Suppressor macrophage (primary cell): ENCODE results near the gene ABT1.
"Not testable (repeated sequence)": the region's sequence is repeated elsewhere in the genome, so short reads cannot be mapped to it uniquely, and the experiment has no call there.

Experiments
- DNase-seq, 4 experiments: peaks; one replicate each; pipeline ENCODE4 v3.0.0-alpha.2; 2020 to 2022
- total RNA-seq, 17 experiments: gene quantifications; one replicate each; lab custom pipeline; 2026; ENCODE audit warnings: mixed read lengths in 6 of 17, inconsistent platforms in 3 of 17; lab: John Stamatoyannopoulos, UW

Gene ABT1
- total RNA-seq: 11.0 to 30.2 (median 20.6) reads per million in 17 experiments

DNA sequence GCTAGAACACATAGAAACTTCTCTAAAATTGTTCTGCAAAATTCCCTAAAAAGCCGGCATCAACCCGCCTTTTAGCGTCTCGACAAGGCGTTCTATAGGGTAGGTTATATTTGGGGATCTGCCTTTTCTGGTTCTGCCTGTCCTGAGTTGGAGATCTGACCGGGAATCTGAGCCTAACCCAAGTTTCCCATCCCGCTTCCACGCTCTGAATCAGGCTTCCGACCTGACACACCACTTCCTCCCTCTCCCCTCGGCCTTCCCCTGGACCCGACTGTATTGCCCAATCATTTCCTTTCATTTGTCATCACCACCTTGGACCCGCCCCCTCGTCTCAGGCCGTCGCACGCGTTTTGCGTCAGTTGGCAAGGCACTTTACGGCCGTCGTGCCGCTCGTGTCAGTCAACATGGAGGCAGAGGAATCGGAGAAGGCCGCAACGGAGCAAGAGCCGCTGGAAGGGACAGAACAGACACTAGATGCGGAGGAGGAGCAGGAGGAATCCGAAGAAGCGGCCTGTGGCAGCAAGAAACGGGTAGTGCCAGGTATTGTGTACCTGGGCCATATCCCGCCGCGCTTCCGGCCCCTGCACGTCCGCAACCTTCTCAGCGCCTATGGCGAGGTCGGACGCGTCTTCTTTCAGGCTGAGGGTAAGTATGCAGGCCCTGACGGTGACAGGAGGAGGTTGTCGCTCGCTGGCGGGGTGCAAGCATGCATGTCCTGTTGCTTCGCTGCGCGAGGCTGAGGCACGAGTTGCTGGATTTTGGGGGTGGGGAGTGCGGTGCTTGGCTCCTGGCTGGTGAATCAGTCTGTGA lies at the start of gene ABT1:
Gene ABT1, plus strand, starts transcription at position 375 of the 810 bp plus-strand sequence. Its CDS starts 30 bp downstream, at position 405.
- DNase-seq: peak; percentile 97 to 99 (median 98)

DNA sequence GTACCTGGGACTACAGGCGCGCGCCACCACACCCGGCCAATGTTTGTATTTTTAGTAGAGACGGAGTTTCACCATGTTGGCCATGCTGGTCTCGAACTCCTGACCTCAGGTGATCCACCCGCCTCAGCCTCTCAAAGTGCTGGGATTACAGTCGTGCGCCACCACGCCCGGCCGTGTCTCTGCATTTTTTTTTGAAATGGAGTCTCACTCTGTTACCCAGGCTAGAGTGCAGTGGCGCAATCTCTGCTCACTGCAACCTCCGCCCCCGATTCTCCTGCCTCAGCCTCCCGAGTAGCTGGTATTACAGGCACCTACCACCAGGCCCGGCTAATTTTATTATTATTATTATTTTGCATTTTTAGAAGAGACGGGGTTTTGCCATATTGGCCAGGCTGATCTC lies 49.4 kb upstream of the ABT1 start:
- not testable (repeated sequence) for DNase-seq

GRCh38 chr6:26550250-26550993 lies 46.3 kb upstream of the ABT1 start:
- DNase-seq: peak; percentile 55 to 84 (median 65)

DNA sequence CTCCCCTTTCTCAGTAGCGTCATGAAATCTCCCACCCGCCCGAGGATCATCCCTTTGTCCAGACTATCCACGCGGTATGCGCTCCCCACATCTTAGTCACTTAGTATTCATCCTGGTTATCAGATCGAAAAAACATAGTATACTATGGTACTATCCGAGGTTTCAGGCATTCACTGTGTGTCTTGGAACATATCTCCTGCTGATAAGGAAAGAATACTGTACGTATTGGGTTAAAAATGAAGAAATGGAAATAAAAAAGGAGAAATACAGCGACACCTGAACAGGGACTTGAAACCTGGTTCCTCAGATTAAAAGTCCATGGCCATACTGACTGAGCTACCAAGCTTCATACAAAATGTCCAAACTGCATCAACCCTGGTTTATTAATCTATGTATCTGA lies 44.5 kb upstream of the ABT1 start:
- DNase-seq: no peak

GRCh38 chr6:26552640-26553188 lies 44.0 kb upstream of the ABT1 start:
- no peak for DNase-seq

GRCh38 chr6:26553264-26553634 lies 43.5 kb upstream of the ABT1 start:
- DNase-seq: peak; percentile 76 to 86 (median 86)

DNA sequence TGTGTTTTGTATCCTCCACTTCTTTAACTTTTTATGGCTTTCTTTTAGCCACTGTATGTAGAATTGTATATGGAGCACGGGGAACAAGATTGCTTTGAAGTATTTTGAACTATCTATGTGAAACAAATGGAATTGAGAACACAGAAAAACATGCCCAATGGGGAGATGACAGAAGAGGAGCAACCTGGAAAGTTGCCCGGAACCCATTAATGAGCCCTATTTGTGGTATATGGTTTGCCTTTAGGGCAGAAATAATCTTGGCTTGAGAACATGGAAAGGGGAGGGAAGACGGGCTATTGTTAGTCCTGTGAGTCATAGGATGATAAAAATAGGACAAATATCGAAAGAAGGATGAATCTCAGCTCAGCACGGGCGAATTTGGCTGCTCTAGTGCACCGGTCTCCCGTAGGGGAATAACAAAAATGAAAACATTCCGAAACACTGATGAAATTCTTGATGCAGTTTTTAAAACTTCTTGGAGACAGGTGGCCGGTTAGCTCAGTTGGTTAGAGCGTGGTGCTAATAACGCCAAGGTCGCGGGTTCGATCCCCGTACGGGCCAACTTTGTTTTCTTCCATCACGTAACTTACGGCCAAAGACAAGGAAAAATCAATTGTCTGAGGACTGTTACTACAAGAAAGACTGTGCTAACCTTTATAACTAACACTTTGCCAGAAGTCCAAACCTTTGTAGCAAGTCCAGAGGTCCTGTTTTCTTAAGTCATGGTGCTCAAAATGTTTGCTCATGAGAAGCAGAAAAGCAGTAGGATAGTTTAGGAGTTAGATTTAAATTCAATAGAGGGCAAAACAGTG lies 42.9 kb upstream of the ABT1 start:
- DNase-seq: peak; percentile 79 to 86 (median 84)

DNA sequence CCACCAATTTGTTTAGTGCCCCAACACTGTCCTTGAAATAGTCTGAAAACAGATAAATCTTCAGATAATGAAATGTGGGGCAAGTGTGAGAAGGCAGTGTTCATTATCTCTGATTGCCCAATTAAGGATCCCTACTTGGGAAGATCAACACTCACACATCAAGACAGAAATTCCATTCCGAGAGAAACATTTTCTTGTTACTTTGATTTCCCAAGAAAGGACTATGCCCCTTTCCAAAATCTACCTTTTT lies 42.4 kb upstream of the ABT1 start:
- DNase-seq: no peak

DNA sequence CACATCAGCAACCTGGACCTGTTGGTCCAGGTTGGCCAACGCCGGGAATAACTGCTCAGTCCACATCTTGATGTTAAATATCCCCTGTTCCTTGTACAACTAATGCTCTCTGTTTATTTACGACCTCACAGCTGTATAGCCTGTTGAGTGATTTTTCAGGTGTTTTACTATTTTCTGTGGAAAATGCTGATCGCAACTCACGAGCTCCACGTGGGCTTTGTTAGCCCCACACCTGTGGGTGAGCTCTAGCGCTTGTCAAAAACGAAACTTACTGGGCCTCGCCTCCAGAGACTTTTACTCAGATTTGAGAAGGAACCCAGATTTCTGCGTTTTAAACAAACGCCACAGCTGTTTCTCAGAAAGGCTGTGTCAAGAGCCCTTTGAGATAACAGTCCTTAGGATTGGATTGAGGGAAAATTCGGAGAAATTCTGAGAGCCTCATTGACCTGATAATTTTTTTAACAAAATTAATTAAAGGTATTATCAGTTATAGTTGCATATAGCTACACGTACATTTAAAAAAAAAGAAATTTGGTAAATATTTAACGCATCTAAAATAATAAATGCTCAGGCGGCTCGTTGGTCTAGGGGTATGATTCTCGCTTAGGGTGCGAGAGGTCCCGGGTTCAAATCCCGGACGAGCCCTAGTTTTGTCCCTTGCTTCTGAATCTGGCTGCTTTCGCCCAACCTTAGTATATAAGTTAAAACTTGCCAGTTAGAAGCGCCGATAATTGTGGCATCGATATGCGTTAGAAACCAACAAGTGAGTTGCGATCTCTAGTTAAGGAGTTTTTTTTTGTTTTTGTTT lies 41.9 kb upstream of the ABT1 start:
- peak; percentile 49 to 73 (median 66) for DNase-seq

DNA sequence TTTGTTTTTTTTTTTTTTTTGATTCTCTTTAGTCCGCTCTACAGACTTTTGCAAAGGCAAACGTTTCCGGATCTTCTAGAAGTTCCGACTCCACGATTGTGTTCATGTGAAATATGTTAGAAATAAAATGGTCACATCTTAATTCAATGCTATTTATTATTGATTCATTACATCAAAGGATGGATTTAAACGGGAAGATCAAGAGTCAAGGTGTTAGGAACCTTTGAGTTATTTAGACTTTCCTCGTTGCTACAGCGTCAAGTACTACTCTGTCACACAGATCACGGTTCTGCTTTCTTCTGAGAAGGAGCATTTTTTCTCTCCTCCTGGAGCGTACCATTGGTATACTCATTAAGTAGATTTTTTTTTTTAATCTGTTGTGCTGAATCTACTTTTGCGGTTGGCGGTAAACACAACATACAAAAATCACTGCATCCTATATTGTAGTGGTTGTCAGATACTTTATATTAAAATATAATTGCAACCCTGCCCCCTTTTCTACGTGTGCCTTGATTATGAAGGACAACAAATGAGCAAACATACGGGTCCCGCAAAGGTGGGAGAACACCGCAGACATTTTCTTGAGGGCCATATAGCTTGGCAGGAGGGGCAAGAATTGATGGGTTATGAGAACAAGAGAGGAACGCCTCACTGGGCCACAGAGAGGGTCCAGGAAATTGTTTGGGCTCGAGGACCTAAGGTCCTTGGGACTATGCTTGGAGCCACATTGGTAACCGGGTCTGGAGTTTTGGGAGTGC lies 41.1 kb upstream of the ABT1 start:
- no peak for DNase-seq

DNA sequence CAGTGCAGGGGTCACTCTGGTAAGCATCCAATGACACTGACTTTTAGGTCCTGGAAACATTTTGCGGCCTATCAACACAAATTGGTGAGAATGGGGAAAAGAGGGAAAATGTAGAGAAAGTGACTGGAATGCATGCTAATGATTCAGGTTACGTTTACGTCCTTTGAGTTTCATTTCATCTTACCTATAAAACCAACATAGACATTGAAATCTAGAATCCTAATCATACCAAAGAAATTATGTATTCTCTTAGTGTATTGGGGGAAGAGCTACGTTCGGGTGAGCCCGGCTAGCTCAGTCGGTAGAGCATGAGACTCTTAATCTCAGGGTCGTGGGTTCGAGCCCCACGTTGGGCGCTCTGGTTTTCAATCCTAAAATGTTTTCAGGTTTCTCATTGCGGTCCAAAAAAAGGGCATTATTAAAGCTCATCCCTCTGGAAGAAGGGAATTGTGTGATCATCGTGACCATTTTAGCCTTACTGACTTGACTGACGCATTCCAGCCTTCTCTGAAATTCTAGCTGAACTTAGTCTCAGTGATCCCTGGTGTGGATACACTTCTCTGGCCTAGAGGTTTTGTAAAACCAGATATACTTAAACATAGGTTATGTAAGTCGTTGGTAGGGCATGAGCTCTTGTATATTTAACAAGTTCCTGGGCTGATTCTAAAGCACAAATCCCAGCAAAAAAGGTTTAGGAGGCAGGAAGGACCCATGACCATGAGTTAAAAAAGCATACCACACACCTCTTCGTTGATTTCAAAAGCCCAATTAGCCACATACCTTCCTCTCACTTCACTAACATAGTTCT lies 40.3 kb upstream of the ABT1 start:
- peak; percentile 24 to 56 (median 38) for DNase-seq

- DNase-seq: no peak
Observed at GRCh38 chr6:26561533-26562466, 35.0 kb upstream of the ABT1 start.

DNA sequence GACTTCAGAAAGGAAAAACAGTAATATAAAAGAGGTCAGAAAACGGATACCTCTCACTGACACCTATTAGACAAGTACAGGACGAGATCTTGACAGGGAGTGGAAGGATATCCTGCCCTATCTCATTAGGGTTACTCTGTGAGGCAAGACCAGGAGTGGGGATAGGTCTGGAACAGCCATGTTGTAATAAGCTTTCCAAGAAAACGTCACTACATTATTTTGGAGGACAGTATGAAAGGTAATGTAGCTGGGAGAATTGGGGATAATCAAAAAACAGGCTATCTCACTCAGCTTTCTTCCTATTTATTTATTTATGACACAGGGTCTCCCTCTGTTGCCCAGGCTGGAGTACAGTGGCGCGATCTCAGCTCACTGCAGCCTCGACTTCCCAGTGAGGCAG lies 33.3 kb upstream of the ABT1 start:
- no peak for DNase-seq

- peak; percentile 93 to 99 (median 94) for DNase-seq
Observed at GRCh38 chr6:26568601-26569432, 27.9 kb upstream of the ABT1 start.

DNA sequence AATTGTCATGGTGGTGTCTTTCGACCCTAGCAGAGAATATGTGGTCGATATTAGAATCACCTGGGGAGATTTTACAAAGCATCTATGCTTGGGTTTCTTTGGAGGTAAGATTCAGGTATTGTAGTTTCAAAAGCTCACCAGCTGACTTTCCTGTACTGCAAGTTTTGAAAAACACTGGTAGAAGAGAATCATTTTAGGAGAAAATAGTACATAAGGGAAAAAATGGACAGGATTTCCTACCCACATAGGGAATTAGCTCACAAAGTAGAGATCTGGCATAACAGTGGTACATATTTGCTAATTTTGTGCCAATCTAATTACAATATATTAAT lies 27.4 kb upstream of the ABT1 start:
- DNase-seq: no peak

GRCh38 chr6:26570027-26570809 lies 26.5 kb upstream of the ABT1 start:
- no peak for DNase-seq

DNA sequence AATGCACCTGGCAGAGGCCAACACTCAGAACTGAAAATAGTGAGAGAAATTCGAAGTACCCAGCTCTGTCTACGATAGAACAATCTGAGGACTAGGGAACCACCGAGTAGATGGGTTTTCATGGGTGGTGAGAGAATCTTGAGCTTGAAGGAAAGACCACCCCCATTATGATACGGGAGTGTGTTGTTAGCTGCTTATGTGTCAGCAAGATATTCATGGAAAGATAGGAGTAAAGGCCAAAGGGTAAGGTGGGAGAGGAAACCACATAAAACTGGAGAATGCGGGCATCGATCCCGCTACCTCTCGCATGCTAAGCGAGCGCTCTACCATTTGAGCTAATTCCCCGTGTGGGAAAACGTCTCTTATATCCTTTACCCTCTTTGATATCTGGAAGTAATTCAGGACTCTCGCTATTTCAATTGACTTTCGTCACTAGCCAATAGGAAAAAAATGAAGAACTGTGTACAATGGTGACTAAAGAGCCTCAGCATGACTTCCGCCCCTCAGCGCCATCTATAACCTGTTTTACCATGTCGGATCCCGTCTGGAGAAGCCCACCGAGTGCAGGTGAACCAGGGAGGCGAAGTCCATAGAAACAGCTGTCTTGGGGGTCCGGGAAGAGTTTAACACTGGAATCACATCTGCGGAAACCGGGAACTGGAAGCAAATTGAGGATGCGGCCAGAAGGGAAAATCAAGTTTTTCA lies 25.0 kb upstream of the ABT1 start:
- peak; percentile 75 to 91 (median 86) for DNase-seq
